GM12878 (cell line): ENCODE data around the gene PSMD3. TPM values are rescaled to one million over a fixed set of nuclear protein-coding genes. Genes with fewer than 3 reads are reported as not detected.

Experiments
- ATAC-seq: fragments of 200-7000 bp; cut with Tn5 transposase; 3 replicates; pipeline ENCODE4 v1.9.1; 2020; ENCODE audit warnings: mild to moderate bottlenecking, moderate library complexity
- BruUV-seq: library from RNA; stranded (reverse); fragments of 400-500 nt; replicated peaks from 2 replicates; lab custom pipeline; 2021; lab: Mats Ljungman, UMichigan
- CTCF ChIA-PET: fragments of 300-600 bp; sonication (Branson Sonifier 250); formaldehyde crosslinking; extraction: SDS; loops from one replicate; lab custom pipeline; 2021; ENCODE audit warnings: inconsistent platforms; lab: Yijun Ruan, JAX
- POLR2A ChIA-PET: fragments of 350-600 bp; formaldehyde crosslinking; extraction: SDS; loops from one replicate; lab custom pipeline; 2021; ENCODE audit warnings: inconsistent platforms; lab: Charles Lee
- RAD21 ChIA-PET: fragments of 300-600 bp; sonication (Branson Sonifier 250); formaldehyde crosslinking; loops from one replicate; lab custom pipeline; 2023; ENCODE audit warnings: antibody characterized with exemption; ENCODE audit not compliant: unreplicated experiment; lab: Charles Lee
- SMC1A ChIA-PET: fragments of 300-600 bp; sonication (Branson Sonifier 250); formaldehyde crosslinking; loops from one replicate; lab custom pipeline; 2023; ENCODE audit not compliant: unreplicated experiment, uncharacterized antibody; lab: Charles Lee
- DNase-seq: peaks from one replicate; pipeline ENCODE4 v3.0.0-alpha.2; 2011; ENCODE audit warnings: low read depth, low spot score
- FAIRE-seq: peaks from 3 replicates; lab custom pipeline; 2011; peaks lifted over from hg19 to GRCh38; lab: Jason Lieb, UNC
- H2AFZ ChIP-seq: 2 replicates; pipeline ENCODE4 v1.6.0; 2011; ENCODE audit warnings: low read depth, low read length, control low read depth; ENCODE audit not compliant: control insufficient read depth
- H3K27ac ChIP-seq: 2 replicates; pipeline ENCODE4 v1.5.1; 2011; ENCODE audit warnings: control low read depth; ENCODE audit not compliant: control insufficient read depth, insufficient read depth
- H3K27me3 ChIP-seq, 2 experiments: replicated peaks in 1 of 2; 2 replicates each; pipeline versions ENCODE4 v1.6.0 to v1.6.1; 2011; ENCODE audit warnings: low read length in 1 of 2; ENCODE audit not compliant: control insufficient read depth in 2 of 2, insufficient read depth in 2 of 2
- H3K36me3 ChIP-seq, 2 experiments: 2 replicates each; pipeline ENCODE4 v1.5.1; 2011; ENCODE audit warnings: low read length in 1 of 2; ENCODE audit not compliant: control insufficient read depth in 2 of 2, insufficient read depth in 2 of 2
- H3K4me1 ChIP-seq: 2 replicates; pipeline ENCODE4 v1.6.1; 2011; ENCODE audit warnings: mild to moderate bottlenecking, low read length, moderate library complexity, mixed read lengths; ENCODE audit not compliant: control insufficient read depth, insufficient read depth
- H3K4me2 ChIP-seq: 2 replicates; pipeline ENCODE4 v1.6.0; 2011; ENCODE audit warnings: control low read depth; ENCODE audit not compliant: control insufficient read depth, insufficient read depth
- H3K4me3 ChIP-seq: fragments of 200-600 bp; sonication (generic); 2 replicates; pipeline ENCODE4 v1.5.1; 2016
- H3K79me2 ChIP-seq: 2 replicates; pipeline ENCODE4 v1.6.0; 2011; ENCODE audit warnings: low read length; ENCODE audit not compliant: control insufficient read depth, insufficient read depth
- H3K9ac ChIP-seq: 2 replicates; pipeline ENCODE4 v1.8.0; 2011; ENCODE audit warnings: low read length, control low read depth, mixed read lengths; ENCODE audit not compliant: control insufficient read depth, insufficient read depth
- H3K9me3 ChIP-seq: replicated peaks from 3 replicates; pipeline ENCODE4 v1.5.1; 2011; ENCODE audit warnings: mild to moderate bottlenecking, low read length; ENCODE audit not compliant: control insufficient read depth, insufficient read depth
- H4K20me1 ChIP-seq: 2 replicates; pipeline ENCODE4 v1.6.0; 2011; ENCODE audit not compliant: control insufficient read depth, insufficient read depth
- BACH1 ChIP-seq: fragments of 450-650 bp; IDR thresholded peaks from 2 replicates; pipeline ENCODE4 v1.6.1; 2017; ENCODE audit warnings: mild to moderate bottlenecking, borderline replicate concordance
- GABPA ChIP-seq: IDR thresholded peaks from 2 replicates; pipeline ENCODE4 v1.6.1; 2014; ENCODE audit warnings: antibody characterized with exemption, low read depth, mild to moderate bottlenecking, inconsistent platforms
- GATAD2B ChIP-seq: fragments of 450-650 bp; conservative IDR thresholded peaks from 2 replicates; pipeline ENCODE4 v1.6.1; 2017; ENCODE audit warnings: low read depth, mild to moderate bottlenecking, moderate library complexity
- IKZF2 ChIP-seq, 2 experiments: fragments of 450-650 bp; IDR thresholded peaks; 2 replicates each; pipeline ENCODE4 v1.6.1; 2017; ENCODE audit warnings: mild to moderate bottlenecking in 2 of 2, moderate library complexity in 2 of 2
- MYC ChIP-seq: IDR thresholded peaks from 2 replicates; pipeline ENCODE4 v1.6.1; 2011; ENCODE audit warnings: mild to moderate bottlenecking, low read length, moderate library complexity, inconsistent platforms; ENCODE audit not compliant: insufficient read depth, insufficient replicate concordance, insufficient read length, severe bottlenecking
- NFIC ChIP-seq: IDR thresholded peaks from 2 replicates; pipeline ENCODE4 v1.6.1; 2012; ENCODE audit warnings: low read depth, mild to moderate bottlenecking, inconsistent platforms, low read length, moderate library complexity
- REST ChIP-seq: IDR thresholded peaks from 2 replicates; pipeline ENCODE4 v1.6.1; 2012; ENCODE audit warnings: mild to moderate bottlenecking, low read depth, low read length
- WGBS: methylation state at CpG from one replicate; pipeline ENCODE4 v1.1.6; 2016; ENCODE audit warnings: low lambda C conversion rate; ENCODE audit not compliant: insufficient replicate concordance, insufficient coverage; ENCODE audit errors: missing lambda C conversion rate; 5-methylcytosine and 5-hydroxymethylcytosine counted together
- in situ Hi-C: fragments of 300-500 bp; cut with MboI; formaldehyde crosslinking; loops from 9 replicates; pipeline ENCODE4 v1.14.3; 2018; ENCODE audit warnings: mixed read lengths
- intact Hi-C: fragments of 100-400 bp; cut with micrococcal nuclease; formaldehyde crosslinking; loops from one replicate; pipeline ENCODE4 v1.14.2; 2022; ENCODE audit not compliant: unreplicated experiment
- polyA plus RNA-seq, 11 experiments: library from polyadenylated mRNA; depleted of rRNA in 4 of 11; unstranded in 6 of 11; stranded (reverse) in 5 of 11; fragments of >200 nt; fragmentation: Nextera tagmentation in 4 of 11; fragmentation: Illumina TruSeq in 1 of 11; extraction: Ambion mirVana in 4 of 11; extraction: Trizol in 1 of 11; gene quantifications; 1 replicate in 1 of 11; 2 replicates in 10 of 11; pipeline versions ENCODE4 v1.2.1 to v1.2.3, GENCODE V29; 2011 to 2016; ENCODE audit warnings: inconsistent platforms in 2 of 11, missing spikeins in 2 of 11, low read depth in 1 of 11
- total RNA-seq, 4 experiments: library from RNA; depleted of rRNA in 3 of 4; stranded (reverse); fragments of >200 nt in 3 of 4; fragmentation: Illumina TruSeq in 1 of 4; extraction: Trizol in 1 of 4; gene quantifications; 2 replicates each; pipeline versions ENCODE4 v1.2.1 to v1.2.3, GENCODE V29; 2013 to 2021

Gene PSMD3
- total and polyA plus RNA-seq, 10 of the 15 experiments (the other 5 are each of a cell fraction or from before 2014, with no cell fraction given) = 2.2 to 192 (median 129) TPM

- in situ Hi-C loops (no loop called here), intact Hi-C loops (no loop called here)
- Histone ChIP-seq H3K4me3 (no peak overlapping the region), H3K9ac (no peak overlapping the region), H3K27ac (no peak overlapping the region), H2AFZ (no peak overlapping the region), H3K36me3 (no peaks in the 10 kb centered on the region), H3K9me3 (no peaks in the 10 kb centered on the region), H3K4me2 (no peak overlapping the region)
- no TSS peak for BruUV-seq
- DNase-seq (no peak), FAIRE-seq (no peak)
- CTCF ChIA-PET = interaction anchor here (0.6 to 9.0 kb wide), 6 partner anchors 19 to 354 kb away, joined by 3 to 120 read pairs (median 4); no protein-coding TSS in a partner anchor
- POLR2A ChIA-PET = interaction anchor here (0.5 to 0.9 kb wide), 3 partner anchors 17 to 232 kb away, joined by 3 to 4 read pairs (median 3); no protein-coding TSS in a partner anchor
- SMC1A ChIA-PET = interaction anchor here (2.0 to 2.8 kb wide), 3 partner anchors 18 to 103 kb away, joined by 8 to 19 read pairs (median 9); no protein-coding TSS in a partner anchor
- WGBS = 73% methylated on average over 4 of the region's 4 CpGs
- RAD21 ChIA-PET = interaction anchor here (0.5 to 1.0 kb wide), 3 partner anchors 103 to 197 kb away, joined by 3 read pairs; no protein-coding TSS in a partner anchor
- no peak for TF ChIP-seq BACH1
- no peak for TF ChIP-seq IKZF2 (IDR thresholded peaks at IDR 0.05)
- no peak for TF ChIP-seq GABPA
- no peak for TF ChIP-seq NFIC
- no peak for TF ChIP-seq GATAD2B
- no peak for TF ChIP-seq MYC
- no peak for TF ChIP-seq REST
- TF ChIP-seq, all 136 proteins: peak for 0
- ATAC-seq = no peak
- H3K4me1 ChIP-seq = peaks cover 6% of the 10 kb centered on the region
- H4K20me1 ChIP-seq = no peaks in the 10 kb centered on the region
- peaks cover 2% of the 10 kb centered on the region for H3K79me2 ChIP-seq
- peaks cover 0 to 4% of the 10 kb centered on the region in 2 experiments; a peak in 2 of 4 replicates for H3K27me3 ChIP-seq
These were observed 4.8 kb upstream of the PSMD3 start for GRCh38 chr17:39975801-39976200.
